Measurements from ENCODE around the gene BNIP5. TPM values are rescaled to one million over a fixed set of nuclear protein-coding genes. Genes with fewer than 3 reads are reported as not detected.
A peak's percentile ranks its signal among the peaks of the same experiment; 100 is the strongest.

The BNIP5 gene
- total and polyA plus RNA-seq, 10 donors = 0.05 TPM; not detected in 9

DNA sequence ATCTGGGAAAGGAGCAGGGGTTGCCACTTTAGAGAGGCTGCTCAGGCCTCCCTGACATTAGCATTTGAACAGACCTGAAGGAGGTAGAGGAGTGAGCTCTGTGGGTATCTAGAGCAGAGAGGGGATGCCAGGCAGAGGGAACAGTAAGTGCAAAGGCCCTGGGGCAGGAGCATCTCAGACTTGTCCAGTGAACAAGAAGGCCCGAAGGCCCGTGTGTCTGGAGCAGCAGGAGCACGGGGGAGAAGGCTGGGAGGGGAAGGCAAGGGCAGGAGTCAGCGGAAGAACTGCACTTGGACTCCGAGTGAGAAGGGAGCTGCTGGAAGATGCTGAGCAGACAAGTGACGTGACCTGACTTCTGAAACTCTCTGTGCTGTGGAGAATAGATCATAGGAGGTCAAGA, 35.4 kb upstream of the BNIP5 start:
- 91 to 93% (median 92%) methylated on average over 6 of the region's 6 CpGs for WGBS, 5 donors
- Histone ChIP-seq H3K4me3 (no peak overlapping the region), H3K36me3 (peaks cover 0 to 64% (median 0%) of the 10 kb centered on the region in 6 donors), H3K4me1 (peaks cover 0 to 28% (median 7%) of the 10 kb centered on the region in 6 donors), H3K27ac (no peak overlapping the region), H3K9me3 (no peaks in the 10 kb centered on the region), H3K27me3 (replicated peaks in 1 of 7) (no peaks in the 10 kb centered on the region)
- intact Hi-C loops (cut with DNase I; ENCODE audit: low total_unique reads) = no loop called here
- DNase-seq = no peak
- no peak for TF ChIP-seq POLR2A (IDR thresholded peaks at IDR 0.05)
- no peak for TF ChIP-seq POLR2AphosphoS5 (IDR thresholded peaks at IDR 0.05)
- TF ChIP-seq, protein P1, sequence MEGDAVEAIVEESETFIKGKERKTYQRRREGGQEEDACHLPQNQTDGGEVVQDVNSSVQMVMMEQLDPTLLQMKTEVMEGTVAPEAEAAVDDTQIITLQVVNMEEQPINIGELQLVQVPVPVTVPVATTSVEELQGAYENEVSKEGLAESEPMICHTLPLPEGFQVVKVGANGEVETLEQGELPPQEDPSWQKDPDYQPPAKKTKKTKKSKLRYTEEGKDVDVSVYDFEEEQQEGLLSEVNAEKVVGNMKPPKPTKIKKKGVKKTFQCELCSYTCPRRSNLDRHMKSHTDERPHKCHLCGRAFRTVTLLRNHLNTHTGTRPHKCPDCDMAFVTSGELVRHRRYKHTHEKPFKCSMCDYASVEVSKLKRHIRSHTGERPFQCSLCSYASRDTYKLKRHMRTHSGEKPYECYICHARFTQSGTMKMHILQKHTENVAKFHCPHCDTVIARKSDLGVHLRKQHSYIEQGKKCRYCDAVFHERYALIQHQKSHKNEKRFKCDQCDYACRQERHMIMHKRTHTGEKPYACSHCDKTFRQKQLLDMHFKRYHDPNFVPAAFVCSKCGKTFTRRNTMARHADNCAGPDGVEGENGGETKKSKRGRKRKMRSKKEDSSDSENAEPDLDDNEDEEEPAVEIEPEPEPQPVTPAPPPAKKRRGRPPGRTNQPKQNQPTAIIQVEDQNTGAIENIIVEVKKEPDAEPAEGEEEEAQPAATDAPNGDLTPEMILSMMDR (IDR thresholded peaks at IDR 0.05 in 8 of 11, conservative IDR thresholded peaks at IDR 0.05 in 3 of 11) = no peak

DNA sequence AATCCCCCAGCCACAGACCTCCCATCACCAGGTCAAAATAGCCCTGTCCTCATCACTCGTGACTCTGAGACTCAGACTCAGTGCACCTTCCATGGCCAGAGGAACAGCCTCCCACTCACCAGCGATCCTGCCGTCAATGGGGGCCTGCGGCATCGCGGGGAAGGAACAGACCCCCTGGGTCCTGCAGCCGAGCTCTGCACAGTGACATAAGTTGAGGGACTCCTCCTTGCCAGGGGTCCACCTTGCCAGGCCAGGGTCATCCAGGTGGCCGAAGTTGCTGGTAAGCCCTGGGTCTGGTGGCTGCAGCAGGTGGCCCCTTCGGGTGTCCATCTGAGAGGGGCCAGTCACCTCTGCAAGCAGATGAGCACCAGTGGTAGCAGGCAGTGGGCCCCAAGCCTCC, 34.5 kb upstream of the BNIP5 start:
- intact Hi-C loops (cut with DNase I; ENCODE audit: low total_unique reads) = no loop called here
- Histone ChIP-seq H3K27ac (no peak overlapping the region), H3K4me1 (peaks cover 0 to 32% (median 8%) of the 10 kb centered on the region in 6 donors), H3K36me3 (peaks cover 0 to 70% (median 0%) of the 10 kb centered on the region in 6 donors), H3K9me3 (no peaks in the 10 kb centered on the region), H3K27me3 (replicated peaks in 1 of 7) (no peaks in the 10 kb centered on the region), H3K4me3 (no peak overlapping the region)
- DNase-seq = no peak
- TF ChIP-seq POLR2A (IDR thresholded peaks at IDR 0.05) (no peak), POLR2AphosphoS5 (IDR thresholded peaks at IDR 0.05) (no peak)
- TF ChIP-seq, protein P1 (IDR thresholded peaks at IDR 0.05 in 8 of 11, conservative IDR thresholded peaks at IDR 0.05 in 3 of 11) = no peak
- WGBS, 5 donors = 83 to 100% (median 96%) methylated on average over 1 to 9 of the region's 9 CpGs

DNA sequence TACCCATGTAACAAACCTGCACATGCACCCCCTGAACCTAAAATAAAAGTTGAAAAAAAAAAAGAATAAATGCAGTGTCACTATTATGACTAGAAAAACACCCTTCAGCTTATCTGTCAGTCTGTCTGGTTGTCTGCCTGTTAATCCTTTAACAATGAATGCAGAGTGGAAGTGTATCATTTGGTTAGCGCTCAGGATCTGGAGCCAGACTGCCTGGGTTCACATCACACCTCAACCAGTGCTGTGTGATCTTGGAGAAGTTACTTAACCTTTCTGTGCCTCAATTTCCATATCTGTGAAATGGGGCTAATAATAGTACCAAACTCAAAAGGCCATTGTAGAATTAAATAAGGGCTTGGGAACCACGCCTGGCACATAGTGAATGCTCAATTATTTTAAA, 34.0 kb upstream of the BNIP5 start:
- Histone ChIP-seq H3K27me3 (replicated peaks in 1 of 7) (no peaks in the 10 kb centered on the region), H3K4me3 (no peak overlapping the region), H3K4me1 (peaks cover 0 to 33% (median 8%) of the 10 kb centered on the region in 6 donors), H3K9me3 (no peaks in the 10 kb centered on the region), H3K27ac (no peak overlapping the region), H3K36me3 (peaks cover 0 to 67% (median 0%) of the 10 kb centered on the region in 6 donors)
- intact Hi-C loops (cut with DNase I; ENCODE audit: low total_unique reads) = no loop called here
- TF ChIP-seq POLR2AphosphoS5 (IDR thresholded peaks at IDR 0.05) (no peak), POLR2A (IDR thresholded peaks at IDR 0.05) (no peak)
- TF ChIP-seq, protein P1 (IDR thresholded peaks at IDR 0.05 in 8 of 11, conservative IDR thresholded peaks at IDR 0.05 in 3 of 11) = no peak
- 93 to 97% (median 95%) methylated on average over 2 of the region's 2 CpGs for WGBS, 5 donors
- no peak for DNase-seq

DNA sequence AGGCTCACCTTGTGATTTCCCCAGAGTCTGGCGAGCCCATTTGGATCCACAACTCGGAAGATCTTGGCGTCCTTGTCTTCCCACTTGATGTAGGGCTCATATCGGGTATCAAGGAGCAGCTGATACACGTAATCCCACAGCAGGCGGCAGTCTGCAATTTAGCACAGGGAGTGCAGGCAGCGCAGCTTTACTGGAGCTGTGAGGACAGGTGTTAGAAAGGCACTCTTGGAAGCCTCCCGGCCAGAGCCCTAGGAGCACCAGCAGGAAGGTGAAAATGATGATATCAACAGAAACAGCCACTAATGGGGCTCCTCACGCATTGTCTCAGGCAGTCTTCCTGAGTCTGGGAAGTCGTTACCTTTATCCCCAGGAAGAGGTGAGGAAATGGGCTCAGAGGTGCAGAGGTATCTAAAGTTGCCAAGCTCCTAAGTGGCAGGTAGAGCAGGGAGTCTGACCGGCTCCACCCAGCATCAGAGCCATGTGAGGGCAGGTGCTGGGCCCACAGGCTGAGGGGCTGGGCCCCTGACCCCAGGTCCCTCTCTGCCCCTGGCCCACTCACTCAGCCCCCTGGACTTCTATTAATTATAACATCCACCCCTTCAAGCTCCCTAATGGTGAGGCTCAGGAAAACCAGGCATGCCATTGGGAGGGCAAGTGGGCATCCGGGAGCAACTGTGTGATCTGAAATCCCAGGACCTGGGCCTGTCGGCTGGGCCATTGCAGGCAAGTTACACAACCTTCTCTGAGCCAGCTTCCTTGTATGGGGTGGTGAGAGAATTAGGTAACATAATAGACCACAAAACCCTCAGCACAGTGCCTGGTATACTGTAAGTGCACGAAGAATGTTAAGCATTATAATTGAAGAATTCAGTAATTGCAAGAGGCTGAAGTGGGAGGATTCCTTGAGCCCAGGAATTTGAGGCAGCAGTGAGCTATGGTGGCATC, 32.5 kb upstream of the BNIP5 start:
- Histone ChIP-seq H3K4me3 (no peak overlapping the region), H3K9me3 (no peaks in the 10 kb centered on the region), H3K27me3 (replicated peaks in 1 of 7) (no peaks in the 10 kb centered on the region), H3K4me1 (peaks cover 0 to 46% (median 17%) of the 10 kb centered on the region in 6 donors), H3K27ac (peak overlapping the region in 4 of 8 donors; percentile 20 to 78 (median 61)), H3K36me3 (peaks cover 0 to 67% (median 0%) of the 10 kb centered on the region in 6 donors)
- intact Hi-C loops (cut with DNase I; ENCODE audit: low total_unique reads) = loop anchor here (10.0 kb wide), 1 partner anchor 344 kb away; the partner anchor contains the start of genes MAPK14 and SLC26A8
- peak; percentile 63 for DNase-seq
- WGBS, 5 donors = 72 to 87% (median 79%) methylated on average over 14 of the region's 14 CpGs
- TF ChIP-seq POLR2AphosphoS5 (IDR thresholded peaks at IDR 0.05) = peak in 1 of 3 donors; percentile 28
- TF ChIP-seq, protein P1 (IDR thresholded peaks at IDR 0.05 in 8 of 11, conservative IDR thresholded peaks at IDR 0.05 in 3 of 11) = no peak

Measured in spleen (tissue), 11 donors.